ENCODE measurements around the gene NDUFA8. TPM values are rescaled to one million over a fixed set of nuclear protein-coding genes. Genes with fewer than 3 reads are reported as not detected.

The NDUFA8 gene
- total RNA-seq, 3 donors from 2014 or later: 66.9 to 85.0 (median 69.1) TPM

GRCh38 chr9:122143296-122143695 is 16.3 kb downstream of the NDUFA8 start:
- Histone ChIP-seq H3K36me3 (ENCODE audit: low read depth) (peaks cover 4% of the 10 kb centered on the region), H3K4me1 (ENCODE audit: low read depth) (no peaks in the 10 kb centered on the region), H3K4me3 (no peak overlapping the region), H3K9me3 (no peaks in the 10 kb centered on the region)
- DNase-seq: no peak
- TF ChIP-seq CTCF (IDR thresholded peaks at IDR 0.05): no peak
- no peak for ATAC-seq
- intact Hi-C loops (cut with DNase I, micrococcal nuclease): no loop called here

GRCh38 chr9:122141671-122142070 is 17.9 kb downstream of the NDUFA8 start:
- no peak for DNase-seq
- H3K36me3 ChIP-seq (ENCODE audit: low read depth): peaks cover 3% of the 10 kb centered on the region
- no peaks in the 10 kb centered on the region for H3K9me3 ChIP-seq
- intact Hi-C loops (cut with DNase I, micrococcal nuclease): no loop called here
- no peak for ATAC-seq
- TF ChIP-seq CTCF (IDR thresholded peaks at IDR 0.05): no peak
- H3K4me1 ChIP-seq (ENCODE audit: low read depth): no peaks in the 10 kb centered on the region
- no peak overlapping the region for H3K4me3 ChIP-seq

GRCh38 chr9:122140368-122141193 is 19.0 kb downstream of the NDUFA8 start:
- peak; percentile 60 for ATAC-seq

GRCh38 chr9:122138560-122139268 is 20.9 kb downstream of the NDUFA8 start:
- intact Hi-C loops (cut with DNase I, micrococcal nuclease): no loop called here
- ATAC-seq (peak; percentile 62), DNase-seq (no peak)

More at GRCh38 chr9:122140368-122141193, 19.0 kb downstream of the NDUFA8 start:
- H3K4me3 ChIP-seq: no peak overlapping the region
- H3K4me1 ChIP-seq (ENCODE audit: low read depth): no peaks in the 10 kb centered on the region
- H3K36me3 ChIP-seq (ENCODE audit: low read depth): no peaks in the 10 kb centered on the region
- intact Hi-C loops (cut with DNase I, micrococcal nuclease): no loop called here
- no peaks in the 10 kb centered on the region for H3K9me3 ChIP-seq
- no peak for DNase-seq
- TF ChIP-seq CTCF (IDR thresholded peaks at IDR 0.05): no peak

GRCh38 chr9:122135529-122135859 is 24.1 kb downstream of the NDUFA8 start:
- Histone ChIP-seq H3K36me3 (ENCODE audit: low read depth) (no peaks in the 10 kb centered on the region), H3K4me1 (ENCODE audit: low read depth) (no peaks in the 10 kb centered on the region), H3K4me3 (no peak overlapping the region), H3K9me3 (no peaks in the 10 kb centered on the region)
- intact Hi-C loops (cut with DNase I, micrococcal nuclease): no loop called here
- no peak for ATAC-seq
- TF ChIP-seq CTCF (IDR thresholded peaks at IDR 0.05): no peak
- no peak for DNase-seq

More at GRCh38 chr9:122138560-122139268, 20.9 kb downstream of the NDUFA8 start:
- Histone ChIP-seq H3K4me3 (no peak overlapping the region), H3K4me1 (ENCODE audit: low read depth) (no peaks in the 10 kb centered on the region), H3K36me3 (ENCODE audit: low read depth) (no peaks in the 10 kb centered on the region), H3K9me3 (no peaks in the 10 kb centered on the region)
- TF ChIP-seq CTCF (IDR thresholded peaks at IDR 0.05): no peak
